SJSA1 (cell line): ENCODE measurements around the gene STX10. TPM values are rescaled to one million over a fixed set of nuclear protein-coding genes. Genes with fewer than 3 reads are reported as not detected.
"Not testable (repeated sequence)": the region's sequence is repeated elsewhere in the genome, so short reads cannot be mapped to it uniquely, and the experiment has no call there.

Experiments
- DNase-seq, 2 experiments: peaks; one replicate each; pipeline ENCODE4 v3.0.0-alpha.2; 2015 to 2020; ENCODE audit warnings: low spot score in 2 of 2, low read depth in 1 of 2
- H3K27ac ChIP-seq: fragments of 250-450 bp; sonication (Bioruptor Pico); 2 replicates; pipeline ENCODE4 v1.5.1; 2020; ENCODE audit warnings: mild to moderate bottlenecking, moderate library complexity
- H3K27me3 ChIP-seq: fragments of 250-450 bp; sonication (Bioruptor Pico); replicated peaks from 2 replicates; pipeline ENCODE4 v1.5.1; 2020; ENCODE audit warnings: mild to moderate bottlenecking, moderate library complexity
- H3K36me3 ChIP-seq: fragments of 250-450 bp; sonication (Bioruptor Pico); 2 replicates; pipeline ENCODE4 v1.5.1; 2020; ENCODE audit warnings: mild to moderate bottlenecking
- H3K4me1 ChIP-seq: fragments of 250-450 bp; sonication (Bioruptor Pico); replicated peaks from 2 replicates; pipeline ENCODE4 v1.6.1; 2021; ENCODE audit warnings: mild to moderate bottlenecking
- H3K4me3 ChIP-seq: fragments of 250-450 bp; sonication (Bioruptor Pico); 2 replicates; pipeline ENCODE4 v1.5.1; 2020; ENCODE audit warnings: mild to moderate bottlenecking
- H3K9me3 ChIP-seq: fragments of 250-450 bp; sonication (Bioruptor Pico); replicated peaks from 2 replicates; pipeline ENCODE4 v1.5.1; 2020; ENCODE audit warnings: mild to moderate bottlenecking
- total RNA-seq: library from RNA; depleted of rRNA; stranded (reverse); fragments of >200 nt; shearing (Covaris generic); gene quantifications from 2 replicates; pipeline ENCODE4 v1.2.3, GENCODE V29; 2014

STX10 gene
- total RNA-seq, 1 experiment from 2014 or later, result 106 TPM

DNA sequence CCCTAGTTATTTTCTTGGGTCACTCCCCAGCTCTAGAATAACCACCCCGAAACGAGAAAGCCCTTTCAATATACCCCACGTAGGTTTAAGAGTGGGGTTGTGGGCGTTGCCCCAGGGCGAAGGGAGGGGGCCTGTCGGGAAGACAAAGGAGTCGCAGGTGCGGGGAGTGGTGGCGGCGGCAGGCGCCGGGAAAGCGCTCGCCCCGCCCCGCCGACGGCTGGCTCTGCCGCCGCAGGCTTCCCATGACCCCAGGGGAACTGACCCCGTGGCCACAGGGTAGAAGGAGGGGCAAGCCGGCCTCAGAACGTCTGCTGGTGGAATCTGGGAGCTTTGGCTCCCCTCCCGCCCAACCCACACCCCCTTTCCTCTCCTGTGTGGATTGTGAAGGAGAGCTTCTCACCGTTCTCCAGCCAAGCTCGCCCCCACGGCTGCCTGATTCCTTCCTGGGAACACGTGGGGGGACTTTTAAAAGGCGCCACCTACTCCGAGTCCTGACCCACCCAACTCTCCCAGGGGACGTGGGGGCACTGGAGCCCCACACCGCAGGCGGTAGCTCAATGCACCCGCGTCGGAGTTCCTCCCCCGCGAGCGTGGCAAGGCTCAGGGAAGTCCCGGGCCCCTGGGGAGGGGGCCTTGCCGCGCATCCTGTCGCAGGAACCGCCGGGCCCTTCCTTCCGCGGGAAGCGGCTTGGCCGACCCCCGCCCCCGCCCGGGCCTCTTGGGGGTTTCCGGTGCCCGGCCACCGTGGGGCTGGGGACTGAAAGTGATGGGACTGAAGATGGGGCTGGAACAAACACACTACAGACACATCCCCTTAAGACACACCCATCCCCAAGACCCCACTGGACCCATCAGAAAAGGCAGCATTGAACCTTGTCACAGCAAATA, 5.5 kb upstream of the STX10 start:
- Histone ChIP-seq H3K4me1 (peaks cover 22% of the 10 kb centered on the region), H3K36me3 (peaks cover 26% of the 10 kb centered on the region), H3K27ac (no peak overlapping the region), H3K4me3 (peak overlapping the region; percentile 76), H3K27me3 (no peaks in the 10 kb centered on the region), H3K9me3 (no peaks in the 10 kb centered on the region)
- DNase-seq, result no peak

DNA sequence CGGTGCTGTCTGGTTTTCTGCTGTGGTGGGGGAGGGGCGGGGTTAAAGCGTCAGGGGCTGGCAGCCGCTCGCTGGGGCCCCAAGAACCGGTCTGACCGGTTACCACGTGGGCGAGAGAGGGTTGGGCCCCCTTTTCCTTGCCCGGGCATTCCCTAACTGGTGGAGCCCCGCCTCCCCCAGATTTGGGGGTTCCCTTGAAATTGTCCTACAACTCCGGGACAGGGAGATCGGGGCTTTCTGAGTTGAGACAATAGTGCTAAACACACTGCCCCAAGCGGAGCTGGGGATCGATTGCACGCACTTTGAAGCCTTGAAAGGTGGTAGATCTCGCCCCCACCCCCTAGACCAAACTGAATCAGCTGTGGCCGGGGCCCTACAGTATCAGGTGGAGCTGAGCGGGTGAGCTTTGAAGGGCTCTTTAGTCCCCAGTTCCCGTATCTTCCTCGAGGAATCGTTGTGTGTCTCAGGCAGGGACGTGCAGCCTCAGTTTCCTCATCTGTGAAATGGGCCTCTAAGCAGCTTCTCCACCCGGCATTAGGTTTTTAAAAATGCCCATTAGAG, 4.8 kb upstream of the STX10 start:
- H3K4me3 ChIP-seq, result peak overlapping the region; percentile 76
- H3K36me3 ChIP-seq, result peaks cover 26% of the 10 kb centered on the region
- H3K27me3 ChIP-seq, result no peaks in the 10 kb centered on the region
- peak overlapping the region; percentile 78 for H3K27ac ChIP-seq
- H3K4me1 ChIP-seq, result peaks cover 22% of the 10 kb centered on the region
- no peaks in the 10 kb centered on the region for H3K9me3 ChIP-seq
- peak in 1 of 2 experiments; percentile 60 for DNase-seq

DNA sequence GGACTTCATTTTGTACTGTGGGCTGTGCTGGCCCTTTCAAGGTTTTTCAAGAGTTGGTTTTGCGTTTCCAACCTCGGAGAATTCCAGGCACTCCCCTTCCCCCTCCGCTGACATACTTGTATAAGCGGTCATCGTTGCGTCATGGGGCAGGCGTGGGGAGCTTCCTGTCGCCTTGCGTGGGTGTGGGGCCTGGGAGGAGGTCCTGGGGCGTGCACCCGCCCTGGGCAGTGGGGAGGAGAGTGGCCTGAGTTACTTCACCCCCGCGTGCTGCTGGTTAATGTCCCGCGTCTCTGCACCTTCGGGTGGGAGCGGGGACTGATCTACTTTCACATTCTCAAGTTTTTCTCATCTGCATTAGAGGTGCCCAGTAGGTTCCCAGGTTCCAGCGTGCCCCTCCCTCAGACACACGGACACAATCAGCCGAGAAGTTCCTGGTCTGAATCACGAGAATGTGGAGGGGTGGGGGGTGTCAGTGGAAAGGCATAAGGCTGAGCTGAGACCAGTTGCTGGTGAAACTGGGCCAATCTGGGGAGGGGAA, 4.1 kb upstream of the STX10 start:
- peak; percentile 88 to 92 for DNase-seq
- peak overlapping the region; percentile 78 for H3K27ac ChIP-seq
- H3K4me1 ChIP-seq, result peaks cover 27% of the 10 kb centered on the region
- H3K4me3 ChIP-seq, result peak overlapping the region; percentile 76
- H3K27me3 ChIP-seq, result no peaks in the 10 kb centered on the region
- no peaks in the 10 kb centered on the region; the same call in 1 of the 2 replicates for H3K9me3 ChIP-seq
- peaks cover 26% of the 10 kb centered on the region for H3K36me3 ChIP-seq

DNA sequence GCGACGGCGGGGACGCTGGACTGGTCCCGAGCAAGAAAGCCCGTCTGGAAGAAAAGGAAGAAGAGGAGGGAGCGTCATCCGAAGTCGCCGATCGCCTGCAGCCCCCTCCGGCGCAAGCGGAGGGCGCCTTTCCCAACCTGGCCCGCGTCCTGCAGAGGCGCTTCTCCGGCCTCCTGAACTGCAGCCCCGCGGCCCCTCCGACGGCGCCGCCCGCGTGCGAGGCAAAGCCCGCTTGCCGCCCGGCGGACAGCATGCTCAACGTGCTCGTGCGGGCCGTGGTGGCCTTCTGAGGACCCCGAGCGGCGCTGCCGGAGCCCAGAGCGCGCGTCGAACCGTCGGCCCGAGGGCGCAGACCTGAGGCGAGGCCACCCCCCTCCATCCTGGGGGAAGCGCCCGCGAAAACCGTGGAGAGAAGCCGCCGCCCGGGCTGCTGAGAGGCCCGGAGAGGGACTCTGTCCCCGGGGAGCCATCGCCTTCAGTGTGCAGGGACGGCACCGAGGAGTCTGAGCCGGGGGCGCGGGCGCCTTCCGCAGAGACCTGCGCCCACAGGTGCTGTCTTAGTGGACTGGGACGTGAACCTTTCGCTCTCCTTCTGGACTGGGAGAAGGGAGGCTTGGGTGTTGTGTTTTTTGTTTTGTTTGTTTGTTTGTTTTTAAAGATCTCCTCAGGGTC, 3.5 kb upstream of the STX10 start:
- Histone ChIP-seq H3K4me1 (peaks cover 27% of the 10 kb centered on the region), H3K9me3 (no peaks in the 10 kb centered on the region; the same call in 1 of the 2 replicates), H3K4me3 (peak overlapping the region; percentile 76), H3K36me3 (peaks cover 26% of the 10 kb centered on the region), H3K27ac (peak overlapping the region; percentile 78), H3K27me3 (no peaks in the 10 kb centered on the region)
- DNase-seq, result peak in 1 of 2 experiments; percentile 64

DNA sequence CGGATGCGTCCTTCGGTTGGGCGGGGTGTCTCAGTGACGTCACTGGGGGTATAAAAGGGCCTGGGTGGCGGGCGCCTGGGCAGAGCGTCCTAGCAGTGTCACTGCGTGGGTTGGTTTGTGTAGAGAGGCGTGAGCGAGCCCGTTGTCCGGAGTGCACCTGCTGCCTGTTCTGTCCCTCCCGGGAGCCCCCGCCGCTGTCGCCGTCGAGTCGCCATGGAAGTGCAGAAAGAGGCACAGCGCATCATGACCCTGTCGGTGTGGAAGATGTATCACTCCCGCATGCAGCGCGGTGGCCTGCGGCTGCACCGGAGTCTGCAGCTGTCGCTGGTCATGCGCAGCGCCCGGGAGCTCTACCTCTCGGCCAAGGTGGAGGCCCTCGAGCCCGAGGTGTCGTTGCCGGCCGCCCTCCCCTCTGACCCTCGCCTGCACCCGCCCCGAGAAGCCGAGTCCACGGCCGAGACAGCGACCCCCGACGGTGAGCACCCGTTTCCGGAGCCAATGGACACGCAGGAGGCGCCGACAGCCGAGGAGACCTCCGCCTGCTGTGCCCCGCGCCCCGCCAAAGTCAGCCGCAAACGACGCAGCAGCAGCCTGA, 2.9 kb upstream of the STX10 start:
- no peaks in the 10 kb centered on the region; the same call in 1 of the 2 replicates for H3K9me3 ChIP-seq
- peak overlapping the region; percentile 78 for H3K27ac ChIP-seq
- H3K36me3 ChIP-seq, result peaks cover 26% of the 10 kb centered on the region
- peak; percentile 97 to 98 for DNase-seq
- H3K4me3 ChIP-seq, result peak overlapping the region; percentile 76
- no peaks in the 10 kb centered on the region for H3K27me3 ChIP-seq
- H3K4me1 ChIP-seq, result peaks cover 27% of the 10 kb centered on the region

DNA sequence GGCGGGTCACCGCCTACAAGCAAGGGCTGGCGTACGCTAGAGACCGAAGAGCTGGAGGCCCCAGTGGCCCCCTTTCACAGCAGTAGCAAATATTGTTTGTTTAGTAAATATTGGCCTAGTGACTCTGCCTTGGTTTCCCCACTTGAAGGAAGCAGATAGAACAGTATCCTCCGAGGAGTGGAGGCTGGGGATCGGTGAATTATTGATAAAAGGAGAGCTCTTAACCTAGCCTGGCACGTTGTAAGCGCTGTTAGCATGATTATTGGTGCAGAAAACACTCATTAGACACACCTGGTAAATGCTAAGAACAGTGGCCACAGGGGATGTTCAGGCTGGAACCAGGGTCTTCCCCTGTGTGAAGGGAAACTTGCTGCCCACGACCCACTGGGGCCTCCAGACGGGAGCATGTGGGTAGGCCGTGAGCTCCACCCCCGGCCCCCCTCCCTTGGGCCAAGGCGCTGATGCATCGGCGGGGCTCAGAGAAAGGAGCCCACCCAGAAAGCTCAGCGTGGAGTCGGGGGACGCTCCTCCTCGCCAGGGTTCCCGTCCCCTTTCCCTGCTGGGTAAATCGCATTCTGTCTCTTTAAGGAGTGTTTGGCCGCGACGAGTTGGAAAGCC, 2.3 kb upstream of the STX10 start:
- Histone ChIP-seq H3K36me3 (peaks cover 26% of the 10 kb centered on the region), H3K27me3 (no peaks in the 10 kb centered on the region), H3K4me3 (peak overlapping the region; percentile 76), H3K27ac (peak overlapping the region; percentile 78), H3K4me1 (peaks cover 27% of the 10 kb centered on the region), H3K9me3 (no peaks in the 10 kb centered on the region; the same call in 1 of the 2 replicates)
- DNase-seq, result no peak

DNA sequence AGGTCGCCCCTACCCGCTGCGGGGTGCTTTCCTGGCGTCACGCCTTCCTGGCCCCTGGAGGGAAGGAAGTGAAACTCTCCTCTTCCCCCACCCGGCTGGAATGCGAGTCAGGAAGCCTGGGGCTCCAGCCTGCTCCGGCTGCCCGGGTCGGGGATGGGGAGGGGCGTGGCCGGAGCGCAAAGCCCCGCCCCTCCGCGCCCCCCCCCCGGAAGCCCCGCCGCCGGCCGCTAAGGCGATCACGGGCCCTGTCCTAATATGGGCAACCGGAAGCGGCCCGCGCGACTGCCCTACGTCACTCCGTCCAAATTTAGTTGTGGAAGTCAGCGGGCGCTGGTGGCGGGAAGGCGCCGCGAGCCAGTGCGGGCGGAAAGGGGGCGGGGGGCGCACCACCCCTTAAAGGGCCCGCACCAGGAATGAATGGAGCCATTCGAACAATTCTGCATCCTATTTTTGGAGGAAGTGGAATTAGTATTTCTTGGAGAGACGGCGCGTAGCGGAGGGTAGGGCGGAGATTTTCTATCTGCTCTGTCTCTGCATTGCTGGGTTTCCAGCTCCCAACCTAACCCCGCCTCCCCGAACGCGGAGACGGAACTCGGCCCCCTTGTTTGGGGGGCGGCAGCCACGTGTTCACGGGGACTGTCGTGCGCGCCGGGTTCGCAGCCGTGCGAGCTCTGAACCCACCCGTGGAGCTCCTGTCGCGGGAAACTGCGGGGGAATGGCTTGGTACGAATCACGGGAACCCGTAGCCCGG, 1.6 kb upstream of the STX10 start:
- H3K36me3 ChIP-seq, result peaks cover 26% of the 10 kb centered on the region

DNA sequence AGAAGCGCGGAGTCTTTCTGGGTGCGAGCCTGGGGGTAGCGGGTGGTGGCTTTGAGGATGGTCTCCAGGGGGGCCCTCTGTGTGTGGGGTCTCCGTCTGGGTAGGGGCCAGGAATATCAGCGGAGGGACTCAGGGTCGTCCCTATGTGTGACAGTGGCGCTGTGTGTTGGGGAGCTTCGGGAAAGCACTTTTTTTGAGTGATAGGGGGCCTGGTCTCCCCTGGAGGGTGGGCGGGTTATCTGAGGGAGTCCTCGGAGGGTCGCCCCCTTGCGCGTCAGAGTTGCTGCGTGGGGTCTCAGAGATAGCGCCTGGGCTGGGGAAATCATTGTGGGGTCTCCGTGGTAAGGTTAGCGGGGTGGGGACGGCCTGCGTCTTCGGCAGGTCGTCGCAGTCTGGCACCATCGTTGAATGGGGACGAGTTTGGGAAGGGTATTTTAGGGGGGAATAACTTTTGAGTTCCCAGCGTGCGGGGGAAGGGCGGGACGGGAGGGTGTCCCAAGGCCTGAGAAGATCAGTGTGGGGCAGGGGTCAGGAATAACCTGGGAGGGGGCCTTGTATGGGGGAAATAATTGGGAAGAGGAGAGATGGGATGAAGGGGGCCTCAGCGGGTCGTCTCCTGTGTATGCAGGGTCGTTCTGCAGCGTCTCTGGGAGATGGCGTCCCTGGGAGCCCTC, 893 bp upstream of the STX10 start:
- Histone ChIP-seq H3K27ac (peak overlapping the region; percentile 70), H3K4me1 (peaks cover 27% of the 10 kb centered on the region), H3K4me3 (peak overlapping the region; percentile 76), H3K27me3 (no peaks in the 10 kb centered on the region), H3K9me3 (no peaks in the 10 kb centered on the region; the same call in 1 of the 2 replicates), H3K36me3 (peaks cover 30% of the 10 kb centered on the region)
- DNase-seq, result peak in 1 of 2 experiments; percentile 33

More for the DNA sequence above, 1.6 kb upstream of the STX10 start:
- no peaks in the 10 kb centered on the region for H3K27me3 ChIP-seq
- no peaks in the 10 kb centered on the region; the same call in 1 of the 2 replicates for H3K9me3 ChIP-seq
- peak; percentile 97 for DNase-seq
- H3K4me3 ChIP-seq, result peak overlapping the region; percentile 76
- H3K27ac ChIP-seq, result peak overlapping the region; percentile 78
- H3K4me1 ChIP-seq, result peaks cover 27% of the 10 kb centered on the region

DNA sequence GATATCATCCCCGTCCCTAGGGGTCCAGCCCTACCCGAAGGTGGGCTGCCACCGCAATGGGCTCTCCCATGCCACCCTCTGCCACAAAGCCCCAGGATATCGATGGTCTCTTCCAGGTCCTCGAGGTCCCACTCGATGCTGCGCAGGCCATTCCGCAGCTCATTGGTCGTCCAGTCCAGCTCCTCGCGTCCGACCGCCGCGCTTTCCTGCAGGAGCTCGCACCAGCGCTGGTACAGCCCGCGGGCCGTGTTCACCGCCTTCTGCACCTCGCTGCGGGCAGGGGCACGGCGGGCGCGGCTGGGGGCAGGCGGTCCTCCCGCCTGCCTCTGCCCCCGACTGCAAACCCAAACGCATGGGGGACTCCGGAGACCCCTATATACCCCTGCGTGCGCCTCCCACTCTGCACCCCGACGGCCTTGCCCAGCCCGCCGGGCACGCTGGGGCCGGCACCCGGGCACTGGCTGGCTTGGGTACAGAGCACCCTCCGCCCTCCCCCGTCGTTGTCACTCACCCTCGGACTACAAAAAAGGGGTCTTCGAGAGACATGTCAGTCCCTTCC, 468 bp downstream of the STX10 start:
- DNase-seq, result no peak
- Histone ChIP-seq H3K4me1 (peaks cover 15% of the 10 kb centered on the region), H3K27me3 (no peaks in the 10 kb centered on the region), H3K9me3 (no peaks in the 10 kb centered on the region; the same call in 1 of the 2 replicates), H3K36me3 (peaks cover 31% of the 10 kb centered on the region), H3K27ac (peak overlapping the region; percentile 70), H3K4me3 (peak overlapping the region; percentile 76)

DNA sequence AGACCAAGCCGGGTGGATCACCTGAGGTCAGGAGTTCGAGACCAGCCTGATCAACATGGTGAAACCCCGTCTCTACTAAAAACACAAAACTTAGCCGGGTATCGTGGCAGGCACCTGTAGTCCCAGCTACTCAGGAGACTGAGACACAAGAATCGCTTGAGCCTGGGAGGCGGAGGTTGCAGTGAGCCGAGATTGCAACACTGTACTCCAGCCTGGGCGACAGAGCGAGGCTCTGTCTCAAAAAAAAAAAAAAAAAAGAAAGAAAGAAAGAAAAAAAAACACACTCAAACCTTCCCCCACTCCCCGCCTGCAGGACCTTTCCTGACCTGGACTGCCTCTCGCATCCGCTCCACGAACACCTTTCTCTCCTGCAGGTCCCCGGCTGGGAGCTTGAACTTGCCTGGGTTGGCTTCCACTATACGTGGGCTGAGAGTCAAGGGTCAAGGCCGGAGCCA, 975 bp downstream of the STX10 start:
- peaks cover 31% of the 10 kb centered on the region for H3K36me3 ChIP-seq
- peaks cover 17% of the 10 kb centered on the region for H3K4me1 ChIP-seq
- not testable (repeated sequence) for DNase-seq, H3K27me3 ChIP-seq, H3K9me3 ChIP-seq, H3K27ac ChIP-seq
- H3K4me3 ChIP-seq, result peak overlapping the region; percentile 76

DNA sequence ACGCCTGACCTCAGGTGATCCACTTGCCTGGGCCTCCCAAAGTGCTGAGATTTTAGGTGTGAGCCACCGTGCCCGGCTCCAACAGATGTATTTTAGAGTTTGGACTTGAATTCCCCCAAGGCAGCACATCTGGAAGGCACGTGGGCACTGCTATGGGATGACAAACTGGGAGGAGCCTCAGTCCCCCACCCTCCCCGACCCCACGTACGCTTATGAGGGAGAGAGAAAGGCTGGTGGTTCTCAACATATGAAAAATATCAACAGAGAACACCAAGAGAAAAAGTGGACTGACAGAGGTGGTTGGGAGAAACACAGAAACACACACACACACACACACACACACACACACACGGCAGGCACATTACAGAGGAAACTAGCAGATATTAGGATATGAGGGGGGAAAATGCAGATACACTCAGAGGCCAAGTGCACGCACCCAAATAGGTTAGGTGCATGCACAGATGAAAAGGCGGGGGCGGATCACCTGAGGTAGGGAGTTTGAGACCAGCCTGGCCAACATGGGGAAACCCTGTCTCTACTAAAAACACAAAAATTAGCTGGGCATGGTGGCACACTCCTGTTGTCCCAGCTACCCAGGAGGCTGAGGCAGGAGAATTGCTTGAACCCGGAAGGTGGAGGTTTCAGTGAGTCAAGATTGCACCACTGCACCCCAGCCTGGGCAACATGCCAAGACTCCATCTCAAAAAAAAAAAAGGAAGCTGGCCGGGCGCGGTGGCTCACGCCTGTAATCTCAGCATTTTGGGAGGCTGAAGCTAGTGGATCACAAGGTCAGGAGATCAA, 3.2 kb downstream of the STX10 start:
- H3K9me3 ChIP-seq, result no peaks in the 10 kb centered on the region; the same call in 1 of the 2 replicates
- peaks cover 29% of the 10 kb centered on the region for H3K36me3 ChIP-seq
- DNase-seq, result no peak
- no peaks in the 10 kb centered on the region for H3K27me3 ChIP-seq
- no peak overlapping the region for H3K27ac ChIP-seq
- H3K4me3 ChIP-seq, result no peak overlapping the region
- peaks cover 29% of the 10 kb centered on the region for H3K4me1 ChIP-seq
